ENCODE measurements around the gene ARHGEF16. TPM values are rescaled to one million over a fixed set of nuclear protein-coding genes. Genes with fewer than 3 reads are reported as not detected.

Gene ARHGEF16
- total RNA-seq, 1 experiment from 2014 or later: not detected

- Histone ChIP-seq H3K9ac (ENCODE audit: low read length) (no peak overlapping the region), H3K4me2 (ENCODE audit: low read depth, low read length, poor library complexity, severe bottlenecking) (no peak overlapping the region), H4K20me1 (ENCODE audit: insufficient read depth, low read depth, low read length) (no peaks in the 10 kb centered on the region)
These were observed 5.6 kb downstream of the ARHGEF16 start for GRCh38 chr1:3459940-3460671.

GRCh38 chr1:3460672-3461131, 6.2 kb downstream of the ARHGEF16 start:
- no peaks in the 10 kb centered on the region for H3K27me3 ChIP-seq (ENCODE audit: low read length)
- H3K79me2 ChIP-seq (ENCODE audit: low read length): no peaks in the 10 kb centered on the region
- no peak for DNase-seq
- H4K20me1 ChIP-seq (ENCODE audit: insufficient read depth, low read depth, low read length): no peaks in the 10 kb centered on the region
- no peak overlapping the region for H3K9ac ChIP-seq (ENCODE audit: low read length)
- no peak overlapping the region for H2AFZ ChIP-seq (ENCODE audit: low read length)
- H3K9me3 ChIP-seq (ENCODE audit: low read length): no peaks in the 10 kb centered on the region
- H3K27ac ChIP-seq (ENCODE audit: low read length): no peak overlapping the region
- no peaks in the 10 kb centered on the region for H3K4me1 ChIP-seq (ENCODE audit: low read length)
- H3K36me3 ChIP-seq (ENCODE audit: insufficient read depth, low read length): no peaks in the 10 kb centered on the region
- no peak overlapping the region for H3K4me3 ChIP-seq (ENCODE audit: low read length)
- no peak overlapping the region for H3K4me2 ChIP-seq (ENCODE audit: low read depth, low read length, poor library complexity, severe bottlenecking)
- no peaks in the 10 kb centered on the region for H3K9me2 ChIP-seq (replicated peaks; ENCODE audit: insufficient read depth, low read length)

More at GRCh38 chr1:3459940-3460671, 5.6 kb downstream of the ARHGEF16 start:
- Histone ChIP-seq H2AFZ (ENCODE audit: low read length) (no peak overlapping the region), H3K9me3 (ENCODE audit: low read length) (no peaks in the 10 kb centered on the region), H3K4me3 (ENCODE audit: low read length) (no peak overlapping the region), H3K36me3 (ENCODE audit: insufficient read depth, low read length) (no peaks in the 10 kb centered on the region), H3K27ac (ENCODE audit: low read length) (no peak overlapping the region), H3K4me1 (ENCODE audit: low read length) (no peaks in the 10 kb centered on the region), H3K79me2 (ENCODE audit: low read length) (no peaks in the 10 kb centered on the region), H3K27me3 (ENCODE audit: low read length) (no peaks in the 10 kb centered on the region), H3K9me2 (replicated peaks; ENCODE audit: insufficient read depth, low read length) (no peaks in the 10 kb centered on the region)
- DNase-seq: no peak

- Histone ChIP-seq H3K9me2 (replicated peaks; ENCODE audit: insufficient read depth, low read length) (no peaks in the 10 kb centered on the region), H3K9me3 (ENCODE audit: low read length) (no peaks in the 10 kb centered on the region), H3K36me3 (ENCODE audit: insufficient read depth, low read length) (no peaks in the 10 kb centered on the region), H2AFZ (ENCODE audit: low read length) (no peak overlapping the region), H3K27ac (ENCODE audit: low read length) (no peak overlapping the region), H3K4me3 (ENCODE audit: low read length) (no peak overlapping the region), H3K27me3 (ENCODE audit: low read length) (no peaks in the 10 kb centered on the region), H3K4me1 (ENCODE audit: low read length) (no peaks in the 10 kb centered on the region), H3K79me2 (ENCODE audit: low read length) (no peaks in the 10 kb centered on the region), H4K20me1 (ENCODE audit: insufficient read depth, low read depth, low read length) (no peaks in the 10 kb centered on the region), H3K4me2 (ENCODE audit: low read depth, low read length, poor library complexity, severe bottlenecking) (no peak overlapping the region), H3K9ac (ENCODE audit: low read length) (no peak overlapping the region)
- no peak for DNase-seq
These were observed 6.9 kb downstream of the ARHGEF16 start for GRCh38 chr1:3461238-3461933.

GRCh38 chr1:3461934-3462275, 7.4 kb downstream of the ARHGEF16 start:
- DNase-seq: no peak
- no peaks in the 10 kb centered on the region for H3K36me3 ChIP-seq (ENCODE audit: insufficient read depth, low read length)
- H3K27me3 ChIP-seq (ENCODE audit: low read length): no peaks in the 10 kb centered on the region
- no peak overlapping the region for H3K4me2 ChIP-seq (ENCODE audit: low read depth, low read length, poor library complexity, severe bottlenecking)
- H3K4me1 ChIP-seq (ENCODE audit: low read length): no peaks in the 10 kb centered on the region
- H3K4me3 ChIP-seq (ENCODE audit: low read length): no peak overlapping the region
- H3K9me3 ChIP-seq (ENCODE audit: low read length): no peaks in the 10 kb centered on the region
- H3K79me2 ChIP-seq (ENCODE audit: low read length): no peaks in the 10 kb centered on the region
- no peak overlapping the region for H3K9ac ChIP-seq (ENCODE audit: low read length)
- H3K9me2 ChIP-seq (replicated peaks; ENCODE audit: insufficient read depth, low read length): no peaks in the 10 kb centered on the region
- no peak overlapping the region for H3K27ac ChIP-seq (ENCODE audit: low read length)
- H4K20me1 ChIP-seq (ENCODE audit: insufficient read depth, low read depth, low read length): no peaks in the 10 kb centered on the region
- no peak overlapping the region for H2AFZ ChIP-seq (ENCODE audit: low read length)

- no peaks in the 10 kb centered on the region for H4K20me1 ChIP-seq (ENCODE audit: insufficient read depth, low read depth, low read length)
- H3K4me3 ChIP-seq (ENCODE audit: low read length): no peak overlapping the region
- H3K9me3 ChIP-seq (ENCODE audit: low read length): no peaks in the 10 kb centered on the region
- no peaks in the 10 kb centered on the region for H3K9me2 ChIP-seq (replicated peaks; ENCODE audit: insufficient read depth, low read length)
- no peak overlapping the region for H3K27ac ChIP-seq (ENCODE audit: low read length)
- no peak for DNase-seq
- no peaks in the 10 kb centered on the region for H3K4me1 ChIP-seq (ENCODE audit: low read length)
- H3K79me2 ChIP-seq (ENCODE audit: low read length): no peaks in the 10 kb centered on the region
- no peak overlapping the region for H3K4me2 ChIP-seq (ENCODE audit: low read depth, low read length, poor library complexity, severe bottlenecking)
- H3K27me3 ChIP-seq (ENCODE audit: low read length): no peaks in the 10 kb centered on the region
- H3K36me3 ChIP-seq (ENCODE audit: insufficient read depth, low read length): no peaks in the 10 kb centered on the region
- H2AFZ ChIP-seq (ENCODE audit: low read length): no peak overlapping the region
- no peak overlapping the region for H3K9ac ChIP-seq (ENCODE audit: low read length)
These were observed 8.0 kb downstream of the ARHGEF16 start for GRCh38 chr1:3462356-3463012.

- H3K4me3 ChIP-seq (ENCODE audit: low read length): no peak overlapping the region
- no peak overlapping the region for H2AFZ ChIP-seq (ENCODE audit: low read length)
- no peaks in the 10 kb centered on the region for H3K9me2 ChIP-seq (replicated peaks; ENCODE audit: insufficient read depth, low read length)
- no peak overlapping the region for H3K4me2 ChIP-seq (ENCODE audit: low read depth, low read length, poor library complexity, severe bottlenecking)
- H3K9ac ChIP-seq (ENCODE audit: low read length): no peak overlapping the region
- no peak overlapping the region for H3K27ac ChIP-seq (ENCODE audit: low read length)
- H3K79me2 ChIP-seq (ENCODE audit: low read length): no peaks in the 10 kb centered on the region
- no peaks in the 10 kb centered on the region for H3K4me1 ChIP-seq (ENCODE audit: low read length)
- no peaks in the 10 kb centered on the region for H3K27me3 ChIP-seq (ENCODE audit: low read length)
- no peaks in the 10 kb centered on the region for H3K36me3 ChIP-seq (ENCODE audit: insufficient read depth, low read length)
- H3K9me3 ChIP-seq (ENCODE audit: low read length): no peaks in the 10 kb centered on the region
- no peaks in the 10 kb centered on the region for H4K20me1 ChIP-seq (ENCODE audit: insufficient read depth, low read depth, low read length)
- DNase-seq: no peak
These were observed 8.5 kb downstream of the ARHGEF16 start for GRCh38 chr1:3463013-3463385.

DNA sequence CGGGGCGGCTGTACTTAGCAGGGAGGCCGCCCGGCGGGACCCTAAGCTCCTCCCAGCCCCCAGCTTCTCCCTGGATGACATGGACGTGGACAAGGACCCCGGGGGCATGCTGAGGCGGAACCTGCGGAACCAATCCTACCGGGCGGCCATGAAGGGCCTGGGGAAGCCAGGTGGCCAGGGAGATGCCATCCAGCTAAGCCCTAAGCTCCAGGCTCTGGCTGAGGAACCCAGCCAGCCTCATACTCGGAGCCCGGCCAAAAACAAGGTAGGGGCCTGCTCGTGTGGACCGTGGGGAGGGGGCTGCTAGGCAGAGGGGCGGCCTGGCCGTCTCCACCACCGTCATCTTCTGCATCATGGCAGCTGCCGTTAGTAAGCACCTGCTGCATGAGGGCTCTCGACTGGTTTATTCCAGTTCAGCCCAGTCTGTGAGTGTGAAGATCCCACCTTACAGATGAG, 9.0 kb downstream of the ARHGEF16 start:
- Histone ChIP-seq H4K20me1 (ENCODE audit: insufficient read depth, low read depth, low read length) (no peaks in the 10 kb centered on the region), H3K4me3 (ENCODE audit: low read length) (no peak overlapping the region), H3K36me3 (ENCODE audit: insufficient read depth, low read length) (no peaks in the 10 kb centered on the region), H3K9me3 (ENCODE audit: low read length) (no peaks in the 10 kb centered on the region), H3K9me2 (replicated peaks; ENCODE audit: insufficient read depth, low read length) (no peaks in the 10 kb centered on the region), H3K4me2 (ENCODE audit: low read depth, low read length, poor library complexity, severe bottlenecking) (no peak overlapping the region), H2AFZ (ENCODE audit: low read length) (no peak overlapping the region), H3K79me2 (ENCODE audit: low read length) (no peaks in the 10 kb centered on the region), H3K27me3 (ENCODE audit: low read length) (no peaks in the 10 kb centered on the region), H3K4me1 (ENCODE audit: low read length) (no peaks in the 10 kb centered on the region), H3K9ac (ENCODE audit: low read length) (no peak overlapping the region), H3K27ac (ENCODE audit: low read length) (no peak overlapping the region)
- DNase-seq: no peak

GRCh38 chr1:3463891-3464648, 9.6 kb downstream of the ARHGEF16 start:
- Histone ChIP-seq H3K4me2 (ENCODE audit: low read depth, low read length, poor library complexity, severe bottlenecking) (no peak overlapping the region), H3K27ac (ENCODE audit: low read length) (no peak overlapping the region), H4K20me1 (ENCODE audit: insufficient read depth, low read depth, low read length) (no peaks in the 10 kb centered on the region), H2AFZ (ENCODE audit: low read length) (no peak overlapping the region), H3K27me3 (ENCODE audit: low read length) (no peaks in the 10 kb centered on the region), H3K9me2 (replicated peaks; ENCODE audit: insufficient read depth, low read length) (no peaks in the 10 kb centered on the region), H3K4me3 (ENCODE audit: low read length) (no peak overlapping the region), H3K4me1 (ENCODE audit: low read length) (no peaks in the 10 kb centered on the region), H3K9ac (ENCODE audit: low read length) (no peak overlapping the region), H3K79me2 (ENCODE audit: low read length) (no peaks in the 10 kb centered on the region), H3K9me3 (ENCODE audit: low read length) (no peaks in the 10 kb centered on the region), H3K36me3 (ENCODE audit: insufficient read depth, low read length) (no peaks in the 10 kb centered on the region)
- no peak for DNase-seq

Measured in Karpas-422 (cell line).